Mesendoderm (in vitro differentiated cells): ENCODE results near the gene LUC7L3.
A peak's percentile ranks its signal among the peaks of the same experiment; 100 is the strongest.

Experiments used
- DNase-seq: peaks from one replicate; pipeline ENCODE4 v3.0.0; 2013
- H2AK5ac ChIP-seq: 2 replicates; pipeline ENCODE4 v1.6.1; 2013; ENCODE audit warnings: low read length, inconsistent platforms
- H2BK120ac ChIP-seq: 2 replicates; pipeline ENCODE4 v1.6.1; 2013; ENCODE audit warnings: low read depth, mild to moderate bottlenecking, low read length, moderate library complexity, mixed read lengths
- H2BK15ac ChIP-seq: replicated peaks from 2 replicates; pipeline ENCODE4 v1.6.1; 2013; ENCODE audit warnings: low read depth, mild to moderate bottlenecking, moderate library complexity
- H2BK5ac ChIP-seq: 2 replicates; pipeline ENCODE4 v1.6.1; 2013; ENCODE audit warnings: low read length, inconsistent platforms
- H3K18ac ChIP-seq: 2 replicates; pipeline ENCODE4 v1.6.1; 2013; ENCODE audit warnings: mild to moderate bottlenecking, low read length, mixed read lengths
- H3K23ac ChIP-seq: one replicate; pipeline ENCODE4 v1.6.1; 2013; ENCODE audit warnings: low read length
- H3K27ac ChIP-seq: 2 replicates; pipeline ENCODE4 v1.5.1; 2013; ENCODE audit warnings: low read depth, mild to moderate bottlenecking, inconsistent platforms, low read length, moderate library complexity
- H3K27me3 ChIP-seq: 2 replicates; pipeline ENCODE4 v1.6.1; 2013; ENCODE audit warnings: low read length, control low read depth, mild to moderate bottlenecking, inconsistent platforms; ENCODE audit not compliant: insufficient read depth, poor library complexity
- H3K36me3 ChIP-seq: 2 replicates; pipeline ENCODE4 v1.6.1; 2013; ENCODE audit warnings: low read length, inconsistent platforms; ENCODE audit not compliant: control insufficient read depth, insufficient read depth
- H3K4ac ChIP-seq: one replicate; pipeline ENCODE4 v1.6.1; 2013; ENCODE audit warnings: low read depth, mild to moderate bottlenecking, low read length, moderate library complexity
- H3K4me1 ChIP-seq: 2 replicates; pipeline ENCODE4 v1.6.1; 2013; ENCODE audit warnings: low read depth, low read length, inconsistent platforms; ENCODE audit not compliant: control insufficient read depth
- H3K4me2 ChIP-seq: 2 replicates; pipeline ENCODE4 v1.6.1; 2013; ENCODE audit warnings: low read length
- H3K4me3 ChIP-seq: 2 replicates; pipeline ENCODE4 v1.5.1; 2013; ENCODE audit warnings: mild to moderate bottlenecking, low read length
- H3K56ac ChIP-seq: one replicate; pipeline ENCODE4 v1.6.1; 2013; ENCODE audit warnings: low read length
- H3K79me1 ChIP-seq: 2 replicates; pipeline ENCODE4 v1.6.1; 2013; ENCODE audit warnings: low read length, inconsistent platforms
- H3K79me2 ChIP-seq: 2 replicates; pipeline ENCODE4 v1.6.1; 2013; ENCODE audit warnings: mild to moderate bottlenecking, low read length; ENCODE audit not compliant: control insufficient read depth, insufficient read depth
- H3K9ac ChIP-seq: 2 replicates; pipeline ENCODE4 v1.6.1; 2013; ENCODE audit warnings: low read length, inconsistent platforms
- H4K5ac ChIP-seq: one replicate; pipeline ENCODE4 v1.6.1; 2013; ENCODE audit warnings: low read length
- H4K8ac ChIP-seq: one replicate; pipeline ENCODE4 v1.6.1; 2013; ENCODE audit warnings: low read depth, mild to moderate bottlenecking, control low read depth, low read length, moderate library complexity
- WGBS: extraction: QIAGEN DNeasy Blood & Tissue Kit; methylation state at CpG from one replicate; pipeline ENCODE4 v1.1.7; 2013; ENCODE audit warnings: low lambda C conversion rate, missing lambda C conversion rate; ENCODE audit not compliant: insufficient coverage; ENCODE audit errors: extremely low coverage; 5-methylcytosine and 5-hydroxymethylcytosine counted together

LUC7L3 gene

DNA sequence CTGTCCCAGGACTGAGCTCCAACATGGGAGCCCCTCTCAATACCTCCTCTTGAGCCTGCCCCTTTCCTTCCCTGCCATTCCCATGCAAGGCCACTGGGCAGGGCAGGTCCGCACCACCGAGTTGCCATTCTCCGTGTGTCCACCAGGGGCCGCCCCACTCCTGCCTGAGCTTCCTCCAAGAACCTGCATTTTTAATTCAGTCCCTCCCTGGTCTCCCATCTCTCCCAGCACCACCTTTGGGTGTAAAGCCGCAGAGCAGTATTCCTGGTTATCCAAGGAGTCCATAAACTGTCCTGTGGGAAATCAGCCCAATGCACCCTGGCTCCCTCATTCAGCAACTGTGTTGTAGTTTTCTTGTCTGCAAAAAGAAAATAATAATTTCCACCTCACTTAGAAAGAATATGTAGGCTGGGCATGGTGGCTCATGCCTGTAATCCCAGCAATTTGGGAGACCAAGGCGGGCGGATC is 63.8 kb downstream of the LUC7L3 start:
- Histone ChIP-seq H3K4me2 (no peak overlapping the region), H3K4me1 (no peaks in the 10 kb centered on the region), H2BK15ac (no peak overlapping the region), H2AK5ac (no peak overlapping the region), H3K79me2 (no peaks in the 10 kb centered on the region), H3K9ac (no peak overlapping the region), H3K18ac (no peak overlapping the region), H2BK5ac (no peak overlapping the region), H3K23ac (no peak overlapping the region), H3K56ac (no peak overlapping the region), H3K36me3 (no peaks in the 10 kb centered on the region), H3K4ac (no peak overlapping the region), H2BK120ac (no peak overlapping the region), H4K8ac (no peak overlapping the region), H3K27me3 (no peaks in the 10 kb centered on the region), H3K4me3 (no peak overlapping the region), H3K79me1 (no peaks in the 10 kb centered on the region), H4K5ac (no peak overlapping the region), H3K27ac (no peak overlapping the region)
- DNase-seq, result peak; percentile 93
- no CpG with 5 or more reads among the region's 7 CpGs for WGBS

DNA sequence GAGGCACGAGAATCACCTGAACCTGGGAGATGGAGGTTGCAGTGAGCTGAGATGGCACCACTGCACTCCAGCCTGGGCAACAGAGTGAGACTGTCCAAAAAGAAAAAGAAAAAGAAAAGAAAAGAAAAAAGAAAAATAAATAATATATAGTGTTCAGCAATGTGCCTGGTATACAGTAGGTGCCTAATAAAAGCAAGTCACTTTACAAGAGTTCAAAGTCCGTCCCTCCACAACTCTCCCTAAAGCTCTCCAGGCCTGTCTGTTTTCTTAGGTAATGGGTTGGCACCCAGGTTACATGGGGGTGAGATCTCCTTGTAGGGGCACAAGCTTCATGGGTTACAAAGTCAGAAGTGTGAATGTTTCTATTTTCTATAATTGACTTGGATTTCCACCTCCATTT is 64.5 kb downstream of the LUC7L3 start:
- no peak overlapping the region for H2BK5ac ChIP-seq
- no peak for DNase-seq
- no peak overlapping the region for H3K4me2 ChIP-seq
- H4K8ac ChIP-seq, result no peak overlapping the region
- no CpG with 5 or more reads among the region's 2 CpGs for WGBS
- H2BK120ac ChIP-seq, result no peak overlapping the region
- no peak overlapping the region for H3K9ac ChIP-seq
- no peaks in the 10 kb centered on the region for H3K4me1 ChIP-seq
- no peak overlapping the region for H2AK5ac ChIP-seq
- H3K4ac ChIP-seq, result no peak overlapping the region
- no peak overlapping the region for H3K23ac ChIP-seq
- no peak overlapping the region for H3K27ac ChIP-seq
- no peak overlapping the region for H3K4me3 ChIP-seq
- no peaks in the 10 kb centered on the region for H3K79me1 ChIP-seq
- H3K27me3 ChIP-seq, result no peaks in the 10 kb centered on the region
- no peak overlapping the region for H2BK15ac ChIP-seq
- H3K56ac ChIP-seq, result no peak overlapping the region
- no peaks in the 10 kb centered on the region for H3K36me3 ChIP-seq
- no peaks in the 10 kb centered on the region for H3K79me2 ChIP-seq
- no peak overlapping the region for H3K18ac ChIP-seq
- H4K5ac ChIP-seq, result no peak overlapping the region

GRCh38 chr17:50785126-50785525 is 65.7 kb downstream of the LUC7L3 start:
- no peak overlapping the region for H3K4me3 ChIP-seq
- no peak overlapping the region for H3K23ac ChIP-seq
- no peaks in the 10 kb centered on the region for H3K79me1 ChIP-seq
- H3K27ac ChIP-seq, result no peak overlapping the region
- H3K18ac ChIP-seq, result no peak overlapping the region
- no peak overlapping the region for H3K56ac ChIP-seq
- H2BK120ac ChIP-seq, result no peak overlapping the region
- no peak for DNase-seq
- no peak overlapping the region for H4K5ac ChIP-seq
- H3K4me1 ChIP-seq, result no peaks in the 10 kb centered on the region
- H3K27me3 ChIP-seq, result no peaks in the 10 kb centered on the region
- H3K9ac ChIP-seq, result no peak overlapping the region
- no peaks in the 10 kb centered on the region for H3K36me3 ChIP-seq
- no CpG with 5 or more reads among the region's 4 CpGs for WGBS
- no peak overlapping the region for H4K8ac ChIP-seq
- no peak overlapping the region for H3K4ac ChIP-seq
- no peak overlapping the region for H2AK5ac ChIP-seq
- no peak overlapping the region for H2BK15ac ChIP-seq
- no peak overlapping the region for H3K4me2 ChIP-seq
- H2BK5ac ChIP-seq, result no peak overlapping the region
- no peaks in the 10 kb centered on the region for H3K79me2 ChIP-seq

DNA sequence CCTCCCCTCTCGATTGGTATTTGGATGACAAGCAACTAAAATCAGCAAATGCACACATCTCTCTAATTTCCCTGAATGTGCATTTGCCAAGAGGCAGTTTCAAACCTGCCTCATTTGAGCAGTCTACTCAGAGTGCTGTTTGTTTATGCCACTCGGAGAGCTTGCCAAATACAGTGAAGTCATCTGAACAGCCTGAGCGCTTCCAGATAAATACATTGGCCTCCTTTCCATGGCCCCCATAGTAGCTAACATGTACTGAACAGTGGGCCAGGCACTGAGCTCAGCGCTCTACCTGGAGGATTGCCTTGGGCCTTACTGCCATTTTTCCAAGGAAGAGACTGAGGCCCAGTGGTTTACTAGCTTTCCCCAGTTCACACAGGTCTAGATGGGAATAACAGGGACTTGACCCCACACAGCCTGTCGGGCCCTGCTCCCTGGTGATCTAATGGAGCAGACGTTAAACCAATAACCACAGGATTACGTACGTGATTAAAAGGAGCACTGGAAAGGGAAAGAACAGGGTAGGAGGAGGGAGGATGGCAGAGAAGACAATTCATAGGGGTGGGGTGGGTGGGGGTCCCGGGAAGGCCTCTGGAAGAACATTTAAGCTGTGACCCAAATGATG is 66.7 kb downstream of the LUC7L3 start:
- Histone ChIP-seq H2BK15ac (no peak overlapping the region), H3K27me3 (no peaks in the 10 kb centered on the region), H3K27ac (no peak overlapping the region), H3K18ac (no peak overlapping the region), H3K23ac (no peak overlapping the region), H3K36me3 (no peaks in the 10 kb centered on the region), H3K79me1 (no peaks in the 10 kb centered on the region), H3K56ac (no peak overlapping the region), H4K5ac (no peak overlapping the region), H2BK5ac (no peak overlapping the region), H3K4me3 (no peak overlapping the region), H3K4me1 (no peaks in the 10 kb centered on the region), H3K4me2 (no peak overlapping the region), H2BK120ac (no peak overlapping the region), H3K4ac (no peak overlapping the region), H4K8ac (no peak overlapping the region), H3K79me2 (no peaks in the 10 kb centered on the region), H2AK5ac (no peak overlapping the region), H3K9ac (no peak overlapping the region)
- no peak for DNase-seq
- no CpG with 5 or more reads among the region's 9 CpGs for WGBS

- Histone ChIP-seq H2BK15ac (no peak overlapping the region), H3K27ac (no peak overlapping the region), H3K4ac (no peak overlapping the region), H3K18ac (no peak overlapping the region), H3K4me3 (no peak overlapping the region), H2AK5ac (no peak overlapping the region), H4K8ac (no peak overlapping the region), H3K27me3 (no peaks in the 10 kb centered on the region), H3K4me2 (no peak overlapping the region), H3K79me1 (no peaks in the 10 kb centered on the region), H4K5ac (no peak overlapping the region), H3K23ac (no peak overlapping the region), H2BK120ac (no peak overlapping the region), H3K9ac (no peak overlapping the region), H2BK5ac (no peak overlapping the region), H3K4me1 (no peaks in the 10 kb centered on the region), H3K79me2 (no peaks in the 10 kb centered on the region), H3K36me3 (no peaks in the 10 kb centered on the region), H3K56ac (peak overlapping the region; percentile 15)
- no CpG with 5 or more reads among the region's 7 CpGs for WGBS
- DNase-seq, result no peak
These were observed 67.7 kb downstream of the LUC7L3 start for GRCh38 chr17:50787106-50787505.

- Histone ChIP-seq H3K9ac (no peak overlapping the region), H3K23ac (no peak overlapping the region), H4K5ac (no peak overlapping the region), H3K18ac (no peak overlapping the region), H3K4me1 (no peaks in the 10 kb centered on the region), H3K4me2 (no peak overlapping the region), H2BK15ac (no peak overlapping the region), H4K8ac (no peak overlapping the region), H3K27ac (no peak overlapping the region), H3K56ac (no peak overlapping the region), H3K4ac (no peak overlapping the region), H3K4me3 (no peak overlapping the region), H2BK5ac (no peak overlapping the region), H3K36me3 (no peaks in the 10 kb centered on the region), H3K79me2 (no peaks in the 10 kb centered on the region), H2BK120ac (no peak overlapping the region), H3K27me3 (no peaks in the 10 kb centered on the region), H3K79me1 (no peaks in the 10 kb centered on the region), H2AK5ac (no peak overlapping the region)
- DNase-seq, result no peak
- no CpG with 5 or more reads among the region's 6 CpGs for WGBS
These were observed 71.2 kb downstream of the LUC7L3 start for GRCh38 chr17:50790618-50791017.
